ENCODE data around the gene MN1.

MN1 gene

GRCh38 chr22:27775758-27776649 is 25.6 kb downstream of the MN1 start:
- no peak for TF ChIP-seq GATA2 (IDR thresholded peaks at IDR 0.05; ENCODE audit: low read depth, low read length)
- TF ChIP-seq GATA3 (IDR thresholded peaks at IDR 0.05; ENCODE audit: low read depth, low read length) = no peak

- TF ChIP-seq GATA3 (IDR thresholded peaks at IDR 0.05; ENCODE audit: low read depth, low read length) (no peak), GATA2 (IDR thresholded peaks at IDR 0.05; ENCODE audit: low read depth, low read length) (no peak)
Observed at GRCh38 chr22:27775087-27775698, 26.4 kb downstream of the MN1 start.

- TF ChIP-seq GATA3 (IDR thresholded peaks at IDR 0.05; ENCODE audit: low read depth, low read length) = no peak
- TF ChIP-seq GATA2 (IDR thresholded peaks at IDR 0.05; ENCODE audit: low read depth, low read length) = no peak
Observed at GRCh38 chr22:27774200-27774599, 27.4 kb downstream of the MN1 start.

GRCh38 chr22:27772984-27773498 is 28.5 kb downstream of the MN1 start:
- TF ChIP-seq GATA2 (IDR thresholded peaks at IDR 0.05; ENCODE audit: low read depth, low read length) (no peak), GATA3 (IDR thresholded peaks at IDR 0.05; ENCODE audit: low read depth, low read length) (no peak)

GRCh38 chr22:27772081-27772983 is 29.2 kb downstream of the MN1 start:
- TF ChIP-seq GATA3 (IDR thresholded peaks at IDR 0.05; ENCODE audit: low read depth, low read length) (no peak), GATA2 (IDR thresholded peaks at IDR 0.05; ENCODE audit: low read depth, low read length) (no peak)

- no peak for TF ChIP-seq GATA3 (IDR thresholded peaks at IDR 0.05; ENCODE audit: low read depth, low read length)
Observed at GRCh38 chr22:27771637-27772036, 29.9 kb downstream of the MN1 start.

- no peak for TF ChIP-seq GATA3 (IDR thresholded peaks at IDR 0.05; ENCODE audit: low read depth, low read length)
- TF ChIP-seq GATA2 (IDR thresholded peaks at IDR 0.05; ENCODE audit: low read depth, low read length) = no peak
Observed at GRCh38 chr22:27769012-27769411, 32.5 kb downstream of the MN1 start.

GRCh38 chr22:27768027-27768653 is 33.4 kb downstream of the MN1 start:
- TF ChIP-seq GATA2 (IDR thresholded peaks at IDR 0.05; ENCODE audit: low read depth, low read length) (no peak), GATA3 (IDR thresholded peaks at IDR 0.05; ENCODE audit: low read depth, low read length) (no peak)

- TF ChIP-seq GATA3 (IDR thresholded peaks at IDR 0.05; ENCODE audit: low read depth, low read length) = no peak
- TF ChIP-seq GATA2 (IDR thresholded peaks at IDR 0.05; ENCODE audit: low read depth, low read length) = no peak
Observed at GRCh38 chr22:27766679-27767078, 34.9 kb downstream of the MN1 start.

- TF ChIP-seq GATA2 (IDR thresholded peaks at IDR 0.05; ENCODE audit: low read depth, low read length) = no peak
- no peak for TF ChIP-seq GATA3 (IDR thresholded peaks at IDR 0.05; ENCODE audit: low read depth, low read length)
Observed at GRCh38 chr22:27765706-27766291, 35.8 kb downstream of the MN1 start.

GRCh38 chr22:27764722-27765236 is 36.8 kb downstream of the MN1 start:
- TF ChIP-seq GATA2 (IDR thresholded peaks at IDR 0.05; ENCODE audit: low read depth, low read length) (no peak), GATA3 (IDR thresholded peaks at IDR 0.05; ENCODE audit: low read depth, low read length) (no peak)

GRCh38 chr22:27761665-27762064 is 39.9 kb downstream of the MN1 start:
- TF ChIP-seq GATA3 (IDR thresholded peaks at IDR 0.05; ENCODE audit: low read depth, low read length) = no peak
- no peak for TF ChIP-seq GATA2 (IDR thresholded peaks at IDR 0.05; ENCODE audit: low read depth, low read length)

GRCh38 chr22:27761000-27761399 is 40.6 kb downstream of the MN1 start:
- no peak for TF ChIP-seq GATA2 (IDR thresholded peaks at IDR 0.05; ENCODE audit: low read depth, low read length)
